Stimulated activated CD4-positive, alpha-beta T cell treated with anti-CD3 and anti-CD28 coated beads, TNF-alpha, amount 100 ng/mL, for 4 hours (primary cell): Measurements from ENCODE around the gene EPG5.
"Not testable (repeated sequence)": the region's sequence is repeated elsewhere in the genome, so short reads cannot be mapped to it uniquely, and the experiment has no call there.

Source experiments
- DNase-seq, 3 experiments: peaks; one replicate each; pipeline ENCODE4 v3.0.0-alpha.2; 2020; ENCODE audit warnings: low read depth in 3 of 3

EPG5 gene, protein sequence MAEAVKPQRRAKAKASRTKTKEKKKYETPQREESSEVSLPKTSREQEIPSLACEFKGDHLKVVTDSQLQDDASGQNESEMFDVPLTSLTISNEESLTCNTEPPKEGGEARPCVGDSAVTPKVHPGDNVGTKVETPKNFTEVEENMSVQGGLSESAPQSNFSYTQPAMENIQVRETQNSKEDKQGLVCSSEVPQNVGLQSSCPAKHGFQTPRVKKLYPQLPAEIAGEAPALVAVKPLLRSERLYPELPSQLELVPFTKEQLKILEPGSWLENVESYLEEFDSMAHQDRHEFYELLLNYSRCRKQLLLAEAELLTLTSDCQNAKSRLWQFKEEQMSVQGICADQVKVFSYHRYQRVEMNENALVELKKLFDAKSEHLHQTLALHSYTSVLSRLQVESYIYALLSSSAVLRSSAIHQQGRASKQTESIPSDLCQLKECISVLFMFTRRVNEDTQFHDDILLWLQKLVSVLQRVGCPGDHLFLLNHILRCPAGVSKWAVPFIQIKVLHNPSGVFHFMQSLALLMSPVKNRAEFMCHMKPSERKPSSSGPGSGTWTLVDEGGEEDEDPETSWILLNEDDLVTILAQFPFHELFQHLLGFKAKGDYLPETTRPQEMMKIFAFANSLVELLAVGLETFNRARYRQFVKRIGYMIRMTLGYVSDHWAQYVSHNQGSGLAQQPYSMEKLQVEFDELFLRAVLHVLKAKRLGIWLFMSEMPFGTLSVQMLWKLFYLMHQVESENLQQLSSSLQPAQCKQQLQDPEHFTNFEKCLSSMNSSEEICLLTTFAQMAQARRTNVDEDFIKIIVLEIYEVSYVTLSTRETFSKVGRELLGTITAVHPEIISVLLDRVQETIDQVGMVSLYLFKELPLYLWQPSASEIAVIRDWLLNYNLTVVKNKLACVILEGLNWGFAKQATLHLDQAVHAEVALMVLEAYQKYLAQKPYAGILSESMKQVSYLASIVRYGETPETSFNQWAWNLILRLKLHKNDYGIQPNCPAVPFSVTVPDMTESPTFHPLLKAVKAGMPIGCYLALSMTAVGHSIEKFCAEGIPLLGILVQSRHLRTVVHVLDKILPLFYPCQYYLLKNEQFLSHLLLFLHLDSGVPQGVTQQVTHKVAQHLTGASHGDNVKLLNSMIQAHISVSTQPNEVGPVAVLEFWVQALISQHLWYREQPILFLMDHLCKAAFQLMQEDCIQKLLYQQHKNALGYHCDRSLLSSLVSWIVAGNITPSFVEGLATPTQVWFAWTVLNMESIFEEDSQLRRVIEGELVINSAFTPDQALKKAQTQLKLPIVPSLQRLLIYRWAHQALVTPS (N-terminal part only)

DNA sequence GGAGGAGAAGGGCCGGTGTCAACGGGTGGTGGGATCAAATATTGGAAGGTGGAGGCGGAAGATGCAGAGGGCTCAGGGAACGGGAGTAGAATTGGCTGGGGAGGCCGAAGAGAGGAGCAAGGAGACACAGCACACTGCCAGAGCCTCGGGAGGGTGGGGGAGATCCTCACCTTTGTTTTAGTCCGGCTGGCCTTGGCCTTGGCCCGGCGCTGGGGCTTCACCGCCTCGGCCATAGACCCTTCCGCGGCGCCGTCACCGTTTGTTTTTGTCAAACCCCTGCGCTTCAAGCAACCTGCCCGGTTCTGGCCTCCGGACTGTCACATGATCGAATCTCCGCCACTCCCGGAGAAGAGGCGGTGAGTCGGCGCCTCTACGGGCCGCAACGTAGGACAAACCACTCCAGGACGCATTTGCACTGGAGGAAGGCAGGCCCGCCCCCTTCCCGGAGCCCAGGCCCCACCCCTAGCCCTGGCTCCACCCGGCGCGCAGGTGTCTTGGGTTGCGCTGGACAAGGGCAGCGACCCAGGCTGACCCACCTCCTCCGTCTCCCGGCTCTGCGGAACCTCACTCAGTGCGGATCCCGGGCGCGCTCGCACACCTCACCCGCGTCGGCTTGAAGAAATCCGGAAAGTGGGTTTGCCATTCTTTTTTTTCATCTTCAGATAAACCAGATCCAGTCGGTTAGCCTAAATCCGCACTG lies at the start of gene EPG5:
Gene EPG5 (minus strand): TSS at position 323 of the 700 bp plus-strand sequence. CDS start 90 bp downstream, at position 233.
- DNase-seq, result peak; percentile 83 to 87 (median 86)

DNA sequence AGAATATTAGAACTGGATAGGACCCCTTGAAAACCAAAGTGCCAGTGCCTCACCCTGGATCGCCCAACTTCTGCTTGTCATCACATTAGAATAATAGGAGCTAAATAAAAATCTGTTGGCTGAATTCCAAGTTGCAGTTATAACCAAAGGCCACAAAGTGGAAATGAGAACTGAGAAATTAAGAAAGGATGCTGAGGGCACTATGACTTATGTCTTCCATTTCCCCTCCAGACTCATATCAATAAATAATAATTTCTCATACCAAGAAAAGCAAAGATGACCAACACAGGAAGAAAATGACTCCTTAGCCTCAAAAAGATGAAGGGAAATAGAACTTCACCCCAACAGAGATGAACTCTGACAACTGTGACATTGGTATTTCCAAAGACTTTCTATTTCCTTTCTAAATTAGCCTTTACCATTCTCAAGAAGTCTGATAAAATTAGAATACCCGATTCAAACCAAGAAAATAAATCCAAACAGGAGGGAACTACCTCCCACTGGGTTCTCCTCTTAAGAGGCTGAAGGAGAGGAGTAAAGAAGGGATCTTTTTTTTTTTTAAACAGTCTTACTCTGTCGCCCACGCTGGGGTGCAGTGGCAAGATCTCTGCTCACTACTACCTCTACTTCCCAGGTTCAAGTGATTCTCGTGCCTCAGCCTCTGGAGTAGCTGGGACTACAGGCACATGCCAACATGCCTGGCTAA lies 46.5 kb upstream of the EPG5 start:
- no peak for DNase-seq

GRCh38 chr18:46010676-46011075 lies 43.5 kb upstream of the EPG5 start:
- no peak for DNase-seq

- no peak for DNase-seq
Measured at GRCh38 chr18:46010050-46010449, 42.9 kb upstream of the EPG5 start.

- no peak for DNase-seq
Measured at GRCh38 chr18:46009125-46009840, 42.2 kb upstream of the EPG5 start.

- no peak for DNase-seq
Measured at GRCh38 chr18:46008531-46008930, 41.4 kb upstream of the EPG5 start.

GRCh38 chr18:46007165-46007564 lies 40.0 kb upstream of the EPG5 start:
- no peak for DNase-seq

DNA sequence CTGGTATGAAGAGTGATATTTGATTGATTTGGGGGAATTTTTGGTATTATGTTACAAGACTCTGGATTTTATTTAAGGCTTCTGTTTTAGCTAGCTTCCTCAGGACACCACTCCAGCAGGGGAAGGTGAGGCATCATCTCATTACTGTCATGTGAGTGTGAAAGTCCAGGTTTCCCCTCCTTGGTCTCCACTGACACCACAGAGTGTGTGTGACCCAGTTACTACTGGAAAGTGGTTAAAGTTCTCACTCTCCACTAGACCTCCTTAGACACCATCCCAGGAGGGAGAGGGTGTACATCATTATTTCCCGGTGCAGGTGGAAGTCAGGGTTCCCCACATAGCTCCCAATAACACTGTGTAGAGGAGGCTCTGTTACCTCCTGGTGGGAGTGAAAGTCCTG lies 35.8 kb upstream of the EPG5 start:
- no peak for DNase-seq

DNA sequence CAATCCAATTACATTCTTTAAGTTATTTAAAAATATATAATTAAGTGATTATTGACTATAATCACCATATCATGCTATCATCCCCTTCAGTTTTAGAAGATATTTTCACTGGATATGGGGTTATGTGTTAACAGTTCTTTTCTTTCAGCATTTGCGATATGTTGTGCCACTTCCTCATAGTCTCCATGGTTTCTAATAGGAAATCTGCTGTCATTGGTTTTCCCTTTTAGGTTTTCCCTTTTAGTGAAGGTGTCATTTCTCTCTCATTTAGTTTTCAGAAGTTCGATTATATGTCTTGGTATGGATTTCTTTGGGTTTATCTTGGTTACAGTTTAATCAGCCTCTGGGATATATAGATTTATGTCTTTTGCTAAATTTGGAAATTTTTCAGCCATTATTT lies 34.8 kb upstream of the EPG5 start:
- DNase-seq, result no peak

DNA sequence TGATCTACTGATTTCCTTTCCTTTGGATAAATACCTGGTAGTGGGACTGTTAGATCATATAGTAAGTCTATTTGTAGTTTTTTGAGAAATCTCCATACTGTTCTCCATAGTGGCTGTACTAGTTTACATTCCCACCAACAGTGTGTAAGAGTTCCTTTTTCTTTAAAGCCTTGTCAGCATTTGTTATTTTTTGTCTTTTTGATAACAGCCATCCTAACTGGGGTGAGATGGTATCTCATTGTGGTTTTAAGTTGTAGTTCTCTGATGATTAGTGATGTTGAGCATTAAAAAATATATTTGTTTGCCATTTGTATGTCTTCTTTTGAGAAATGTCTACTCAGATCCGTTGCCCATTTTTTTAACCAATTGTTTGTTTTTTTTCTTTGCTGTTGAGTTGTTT lies 33.9 kb upstream of the EPG5 start:
- DNase-seq, result no peak

DNA sequence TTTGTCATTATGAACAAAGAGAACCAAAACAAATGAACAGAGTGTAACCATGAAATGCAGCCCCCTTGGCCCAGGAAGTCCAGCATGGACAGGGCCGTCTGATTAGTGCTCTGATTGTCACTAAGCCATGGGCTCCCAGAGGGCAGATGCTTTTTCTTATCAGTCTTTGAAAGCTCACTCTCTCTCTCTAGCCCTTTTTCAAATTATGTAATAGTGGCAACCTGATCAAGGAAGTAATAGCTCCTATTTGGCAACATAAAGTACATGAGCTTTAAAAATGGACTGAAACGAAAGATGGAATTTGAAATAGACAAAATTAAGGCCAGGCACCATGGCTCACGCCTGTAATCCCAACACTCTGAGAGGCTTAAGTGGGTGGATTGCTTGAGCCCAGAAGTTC lies 32.4 kb upstream of the EPG5 start:
- no peak for DNase-seq

- DNase-seq, result no peak
Measured at GRCh38 chr18:45998244-45998643, 31.1 kb upstream of the EPG5 start.

DNA sequence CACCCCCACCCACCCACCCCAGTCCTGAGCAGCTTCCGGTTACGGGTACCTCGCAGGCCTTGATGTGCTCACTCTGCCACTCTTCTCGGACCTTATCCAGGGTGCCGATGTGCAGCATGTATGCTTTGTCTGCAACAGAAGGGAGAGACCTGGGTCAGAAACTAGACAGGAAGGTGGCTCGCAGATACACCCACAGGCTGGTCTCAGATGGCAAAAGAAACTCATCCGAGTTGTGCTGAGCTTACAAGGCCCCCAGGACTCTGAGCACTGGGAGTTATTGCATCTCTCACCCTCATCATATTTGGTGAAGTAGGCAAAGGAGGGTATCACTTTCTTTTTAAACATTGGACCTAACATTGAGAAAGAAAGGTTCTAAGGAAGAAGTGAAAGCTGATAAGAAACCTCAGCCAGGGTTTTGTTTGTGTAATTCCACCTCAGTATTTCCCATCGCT lies 30.6 kb upstream of the EPG5 start:
- peak in 1 of 3 experiments; percentile 4 for DNase-seq

DNA sequence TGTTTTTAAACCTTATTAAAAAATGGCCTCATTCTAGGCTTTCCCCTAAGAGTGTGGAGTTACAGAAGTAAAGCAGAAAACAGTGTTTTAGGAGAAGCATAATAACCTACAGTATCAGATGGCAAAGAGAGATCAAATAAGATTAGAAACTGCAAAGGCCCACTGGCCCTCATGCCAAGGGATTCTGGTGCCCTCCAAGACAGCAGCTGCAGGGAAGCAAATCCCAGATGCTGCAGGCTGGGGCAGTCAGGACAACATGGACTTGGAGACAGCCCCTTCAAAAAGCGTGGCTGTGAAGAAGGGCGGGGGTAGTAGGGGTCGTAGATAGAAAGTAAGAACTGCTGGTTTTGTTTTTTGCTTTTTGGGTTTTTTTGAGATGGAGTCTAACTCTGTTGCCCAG lies 28.3 kb upstream of the EPG5 start:
- DNase-seq, result no peak

DNA sequence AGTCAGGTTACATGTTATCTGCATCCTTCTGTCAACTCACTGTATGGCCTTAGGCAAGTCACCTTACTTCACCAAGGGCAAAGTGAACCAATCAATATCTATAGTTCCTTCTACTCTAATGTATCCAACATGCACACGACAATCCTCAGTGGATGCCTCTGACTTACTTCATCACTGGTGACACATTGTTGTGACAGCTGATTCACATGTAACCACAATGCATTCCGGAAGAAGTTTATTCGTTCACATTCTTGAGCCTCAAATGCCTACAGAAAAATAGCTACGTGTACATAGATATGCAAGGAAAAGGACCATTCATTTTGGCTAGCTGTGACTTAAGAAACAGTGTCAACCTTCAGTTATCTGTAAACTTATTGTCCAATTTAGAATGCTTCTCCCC lies 26.3 kb upstream of the EPG5 start:
- DNase-seq, result no peak

GRCh38 chr18:45992527-45992926 lies 25.4 kb upstream of the EPG5 start:
- not testable (repeated sequence) for DNase-seq

GRCh38 chr18:45991788-45992187 lies 24.7 kb upstream of the EPG5 start:
- DNase-seq, result no peak

GRCh38 chr18:45984546-45985235 lies 17.6 kb upstream of the EPG5 start:
- no peak for DNase-seq

DNA sequence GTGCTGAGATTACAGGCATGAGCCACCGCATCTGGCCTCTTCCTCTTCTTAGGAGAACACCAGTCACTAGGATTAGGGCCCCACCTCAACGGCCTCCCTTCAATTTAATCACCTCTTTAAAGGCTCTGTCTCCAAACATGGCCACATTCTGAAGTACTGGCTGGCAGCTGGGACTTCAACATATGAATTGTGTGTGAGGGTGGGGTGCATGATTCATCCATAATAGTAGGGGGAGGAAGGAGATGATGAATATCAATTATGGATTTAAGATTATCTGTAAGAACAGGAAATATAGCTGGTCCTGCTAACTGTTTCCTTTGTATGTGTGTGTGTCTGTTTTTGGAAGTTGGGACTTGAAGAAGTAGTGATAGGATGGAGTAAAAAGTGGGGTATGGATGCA lies 14.7 kb upstream of the EPG5 start:
- no peak for DNase-seq
